ENCODE measurements around the gene RIPOR3. TPM values are rescaled to one million over a fixed set of nuclear protein-coding genes. Genes with fewer than 3 reads are reported as not detected.

The RIPOR3 gene
- total RNA-seq, 1 donor from 2014 or later = 0.44 TPM

GRCh38 chr20:50664254-50664653, 27.1 kb downstream of the RIPOR3 start:
- no peak for TF ChIP-seq CTCF (conservative IDR thresholded peaks at IDR 0.05)
- H3K36me3 Mint-ChIP-seq (ENCODE audit: low read depth) = no peaks in the 10 kb centered on the region
- no peaks in the 10 kb centered on the region for H3K9me3 Mint-ChIP-seq
- H3K4me3 Mint-ChIP-seq = no peak overlapping the region
- peak overlapping the region; percentile 86 for H3K27ac Mint-ChIP-seq (ENCODE audit: unreplicated experiment)
- peaks cover 3% of the 10 kb centered on the region for H3K27me3 Mint-ChIP-seq (ENCODE audit: low read depth)
- no peak for DNase-seq (ENCODE audit: low read depth, low spot score)
- H3K4me1 Mint-ChIP-seq = peaks cover 10% of the 10 kb centered on the region

- H3K4me1 Mint-ChIP-seq = peaks cover 10% of the 10 kb centered on the region
- H3K27ac Mint-ChIP-seq (ENCODE audit: unreplicated experiment) = no peak overlapping the region
- no peak overlapping the region for H3K4me3 Mint-ChIP-seq
- H3K9me3 Mint-ChIP-seq = no peaks in the 10 kb centered on the region
- no peaks in the 10 kb centered on the region for H3K36me3 Mint-ChIP-seq (ENCODE audit: low read depth)
- peaks cover 3% of the 10 kb centered on the region for H3K27me3 Mint-ChIP-seq (ENCODE audit: low read depth)
- no peak for DNase-seq (ENCODE audit: low read depth, low spot score)
- TF ChIP-seq CTCF (conservative IDR thresholded peaks at IDR 0.05) = peak; percentile 41
Measured at GRCh38 chr20:50663095-50663821, 28.1 kb downstream of the RIPOR3 start.

- Mint-ChIP-seq H3K36me3 (ENCODE audit: low read depth) (no peaks in the 10 kb centered on the region), H3K9me3 (no peaks in the 10 kb centered on the region), H3K27ac (ENCODE audit: unreplicated experiment) (no peak overlapping the region), H3K4me1 (peaks cover 12% of the 10 kb centered on the region), H3K4me3 (no peak overlapping the region), H3K27me3 (ENCODE audit: low read depth) (peaks cover 3% of the 10 kb centered on the region)
- DNase-seq (ENCODE audit: low read depth, low spot score) = no peak
- no peak for TF ChIP-seq CTCF (conservative IDR thresholded peaks at IDR 0.05)
Measured at GRCh38 chr20:50659975-50660670, 31.2 kb downstream of the RIPOR3 start.

GRCh38 chr20:50658804-50659380, 32.5 kb downstream of the RIPOR3 start:
- Mint-ChIP-seq H3K36me3 (ENCODE audit: low read depth) (no peaks in the 10 kb centered on the region), H3K27me3 (ENCODE audit: low read depth) (peaks cover 3% of the 10 kb centered on the region), H3K4me3 (no peak overlapping the region), H3K27ac (ENCODE audit: unreplicated experiment) (no peak overlapping the region), H3K9me3 (no peaks in the 10 kb centered on the region), H3K4me1 (peaks cover 14% of the 10 kb centered on the region)
- TF ChIP-seq CTCF (conservative IDR thresholded peaks at IDR 0.05) = no peak
- DNase-seq (ENCODE audit: low read depth, low spot score) = no peak

GRCh38 chr20:50655311-50655880, 35.9 kb downstream of the RIPOR3 start:
- no peak for TF ChIP-seq CTCF (conservative IDR thresholded peaks at IDR 0.05)
- Mint-ChIP-seq H3K4me1 (peaks cover 10% of the 10 kb centered on the region), H3K36me3 (ENCODE audit: low read depth) (no peaks in the 10 kb centered on the region), H3K27ac (ENCODE audit: unreplicated experiment) (no peak overlapping the region), H3K4me3 (no peak overlapping the region), H3K27me3 (ENCODE audit: low read depth) (no peaks in the 10 kb centered on the region), H3K9me3 (no peaks in the 10 kb centered on the region)
- DNase-seq (ENCODE audit: low read depth, low spot score) = no peak

Measured in neural crest cell (in vitro differentiated cells).